Purkinje cell (primary cell): ENCODE measurements around the gene GPR6. TPM values are rescaled to one million over a fixed set of nuclear protein-coding genes. Genes with fewer than 3 reads are reported as not detected.

Source experiments
- polyA plus RNA-seq: library from polyadenylated mRNA; unstranded; fragments of >200 nt; fragmentation: Nextera tagmentation; gene quantifications from 2 replicates; pipeline ENCODE4 v1.2.1, GENCODE V29; 2014

GPR6 gene
- not detected in 2 replicates for polyA plus RNA-seq

GRCh38 chr6:109978174-109979032 is at the start of gene GPR6:
Gene GPR6, plus strand, starts transcription at chr6:109978311. Its CDS starts 802 bp downstream, at chr6:109979113.

Other genes with a start within 250 kb of the GPR6 start
- 45.5 and 77.6 TPM in 2 replicates for gene WASF1, start 201.4 kb downstream of the GPR6 start, polyA plus RNA-seq
- gene CDC40, start 202.1 kb downstream of the GPR6 start, polyA plus RNA-seq = 77.9 and 96.5 TPM in 2 replicates